Esophagus mucosa (tissue), 1 donor: Measurements from ENCODE around the gene ZAR1. TPM values are rescaled to one million over a fixed set of nuclear protein-coding genes. Genes with fewer than 3 reads are reported as not detected.
"Not testable (repeated sequence)": the region's sequence is repeated elsewhere in the genome, so short reads cannot be mapped to it uniquely, and the experiment has no call there.

ENCODE experiments used
- ATAC-seq: fragments of 200-7000 bp; cut with Tn5 transposase; one replicate; pipeline ENCODE4 v1.9.1; 2020
- total RNA-seq: library from RNA; stranded (reverse); gene quantifications from one replicate; pipeline ENCODE4 v1.2.4, GENCODE V29; 2023
- donor health status: DM: yes; HTN: yes; CAD: no.

ZAR1 gene, protein sequence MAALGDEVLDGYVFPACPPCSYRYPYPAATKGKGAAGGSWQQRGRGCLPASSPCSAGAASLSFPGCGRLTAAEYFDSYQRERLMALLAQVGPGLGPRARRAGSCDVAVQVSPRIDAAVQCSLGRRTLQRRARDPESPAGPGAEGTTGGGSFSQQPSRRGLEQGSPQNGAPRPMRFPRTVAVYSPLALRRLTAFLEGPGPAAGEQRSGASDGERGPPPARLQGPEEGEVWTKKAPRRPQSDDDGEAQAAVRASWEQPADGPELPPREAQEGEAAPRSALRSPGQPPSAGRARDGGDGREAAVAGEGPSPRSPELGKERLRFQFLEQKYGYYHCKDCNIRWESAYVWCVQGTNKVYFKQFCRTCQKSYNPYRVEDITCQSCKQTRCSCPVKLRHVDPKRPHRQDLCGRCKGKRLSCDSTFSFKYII
- not detected for total RNA-seq

DNA sequence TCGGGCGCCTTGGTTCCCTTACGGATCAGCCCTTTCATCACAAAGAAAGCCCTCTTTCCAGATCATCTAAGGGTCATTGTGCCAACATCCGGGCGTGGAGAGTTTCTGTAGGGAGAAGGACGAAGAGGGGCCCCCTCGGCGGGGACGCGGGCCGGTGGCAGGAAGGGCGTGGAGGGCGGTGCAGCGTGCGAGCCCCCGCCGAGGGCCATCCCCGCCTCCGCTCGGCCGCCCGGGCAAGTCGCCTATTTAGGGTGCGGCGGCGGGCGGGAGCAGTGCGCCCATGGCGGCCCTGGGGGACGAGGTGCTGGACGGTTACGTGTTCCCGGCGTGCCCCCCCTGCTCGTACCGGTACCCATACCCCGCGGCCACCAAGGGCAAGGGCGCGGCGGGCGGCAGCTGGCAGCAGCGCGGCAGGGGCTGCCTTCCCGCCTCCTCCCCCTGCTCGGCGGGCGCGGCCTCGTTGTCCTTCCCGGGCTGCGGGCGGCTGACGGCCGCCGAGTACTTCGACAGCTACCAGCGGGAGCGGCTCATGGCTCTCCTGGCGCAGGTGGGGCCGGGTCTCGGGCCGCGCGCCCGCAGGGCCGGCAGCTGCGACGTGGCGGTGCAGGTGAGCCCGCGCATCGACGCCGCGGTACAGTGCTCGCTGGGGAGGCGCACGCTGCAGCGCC is at the start of gene ZAR1:
Gene ZAR1, plus strand, starts transcription at position 241 of the 668 bp plus-strand sequence. Its CDS starts 40 bp downstream, at position 281.
- ATAC-seq = peak; percentile 48

DNA sequence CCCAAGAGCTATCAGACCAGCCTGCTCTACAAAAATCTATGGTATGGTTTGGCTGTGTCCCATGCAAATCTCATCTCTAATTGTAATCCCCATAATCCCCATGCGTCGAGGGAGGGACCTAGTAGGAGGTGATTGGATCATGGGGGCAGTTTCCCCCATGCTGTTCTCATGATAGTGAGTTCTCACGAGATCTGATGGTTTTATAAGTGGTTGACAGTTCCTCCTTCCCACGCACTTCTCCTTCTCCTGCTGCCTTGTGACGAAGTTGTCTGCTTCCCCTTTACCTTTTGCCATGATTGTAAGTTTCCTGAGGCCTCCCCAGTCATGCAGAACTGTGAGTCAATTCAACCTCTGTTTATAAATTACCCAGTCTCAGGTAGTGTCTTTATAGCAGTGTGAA is 49.1 kb upstream of the ZAR1 start:
- ATAC-seq = not testable (repeated sequence)

DNA sequence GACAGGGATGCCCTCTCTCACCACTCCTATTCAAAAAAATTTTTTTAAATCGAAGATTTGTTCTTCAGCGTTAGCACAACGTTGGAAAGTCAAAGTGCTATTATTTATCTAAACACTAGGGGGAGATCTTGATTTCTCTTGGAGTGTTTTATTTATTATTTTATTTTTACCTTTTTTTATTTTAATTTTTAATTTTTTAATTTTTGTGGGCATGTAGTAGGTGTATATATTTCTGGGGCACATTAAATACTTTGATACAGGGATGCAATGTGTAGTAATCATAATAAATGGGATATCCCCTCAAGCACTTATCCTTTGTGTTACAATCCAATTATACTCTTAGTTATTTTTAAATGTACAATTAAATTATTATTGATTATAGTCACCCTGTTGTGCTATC is 44.3 kb upstream of the ZAR1 start:
- no peak for ATAC-seq

DNA sequence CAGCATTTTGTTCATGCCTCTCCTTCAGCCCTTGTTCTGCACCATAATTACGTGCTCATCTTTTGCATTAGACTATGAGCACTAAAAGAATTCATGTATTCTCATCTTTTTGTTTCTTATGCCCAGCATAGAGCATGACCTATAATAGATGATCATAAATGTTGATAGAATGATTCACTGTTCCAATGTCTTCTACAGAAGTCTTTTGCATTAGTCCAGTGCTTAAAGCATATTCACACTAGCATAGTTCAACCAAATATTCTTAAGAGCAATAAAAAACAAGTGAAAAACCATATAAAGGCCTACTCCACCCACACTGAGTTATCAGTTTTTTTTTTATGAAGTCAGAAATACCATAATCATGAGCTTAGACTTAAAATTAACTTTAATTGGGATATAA is 43.4 kb upstream of the ZAR1 start:
- no peak for ATAC-seq

DNA sequence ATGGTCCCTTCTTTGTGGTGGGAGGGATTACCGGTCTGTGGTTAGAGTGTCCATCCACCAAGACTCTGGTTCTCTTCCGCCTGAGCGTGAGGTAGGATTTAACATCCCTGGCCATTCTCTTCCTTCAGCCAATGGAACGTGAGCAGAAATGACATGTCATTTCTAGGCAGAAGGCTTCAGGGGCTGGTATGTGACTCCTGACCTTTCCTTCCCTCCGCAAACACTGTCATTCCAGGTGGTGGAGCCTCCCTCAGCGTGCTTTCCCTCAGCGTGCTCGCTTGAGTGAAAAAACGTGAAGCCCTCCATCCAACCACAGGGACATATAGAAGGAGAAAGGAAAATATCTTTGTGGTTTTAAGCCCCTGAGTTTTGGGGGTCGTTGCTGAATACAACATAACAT is 40.9 kb upstream of the ZAR1 start:
- no peak for ATAC-seq

DNA sequence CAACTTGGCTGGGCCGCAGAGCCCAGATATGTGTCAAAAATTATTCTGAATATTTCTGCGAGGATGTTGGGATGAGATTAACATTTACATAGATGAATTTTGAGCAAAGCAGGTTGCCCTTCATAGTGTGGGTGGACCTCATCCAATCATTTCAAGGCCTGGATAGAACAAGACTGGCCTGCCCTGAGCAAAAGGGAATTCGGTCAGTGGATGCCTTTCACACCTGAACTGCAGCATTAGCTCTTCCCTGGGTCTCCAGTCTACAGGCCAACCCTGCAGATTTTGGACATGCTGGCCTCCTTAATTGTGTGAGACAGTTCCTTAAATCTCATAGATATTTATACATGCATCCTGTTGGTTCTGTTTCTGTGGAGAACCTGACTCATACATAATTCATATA is 39.3 kb upstream of the ZAR1 start:
- ATAC-seq = no peak

DNA sequence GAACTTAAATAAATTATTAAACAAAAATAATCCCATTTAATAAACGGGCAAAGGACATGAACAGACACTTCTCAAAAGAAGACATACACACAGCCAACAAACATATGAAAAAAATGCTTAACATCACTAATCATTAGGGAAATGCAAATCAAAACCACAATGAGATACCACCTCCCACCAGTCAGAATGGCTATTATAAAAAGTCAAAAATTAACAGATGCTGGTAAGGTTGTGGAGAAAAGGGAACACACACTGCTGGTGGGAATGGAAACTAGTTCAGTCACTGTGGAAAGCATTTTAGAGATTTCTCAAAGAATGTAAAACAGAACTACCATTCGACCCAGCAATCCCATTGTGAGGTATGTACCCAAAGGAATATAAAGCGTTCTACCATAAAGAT is 38.4 kb upstream of the ZAR1 start:
- not testable (repeated sequence) for ATAC-seq

DNA sequence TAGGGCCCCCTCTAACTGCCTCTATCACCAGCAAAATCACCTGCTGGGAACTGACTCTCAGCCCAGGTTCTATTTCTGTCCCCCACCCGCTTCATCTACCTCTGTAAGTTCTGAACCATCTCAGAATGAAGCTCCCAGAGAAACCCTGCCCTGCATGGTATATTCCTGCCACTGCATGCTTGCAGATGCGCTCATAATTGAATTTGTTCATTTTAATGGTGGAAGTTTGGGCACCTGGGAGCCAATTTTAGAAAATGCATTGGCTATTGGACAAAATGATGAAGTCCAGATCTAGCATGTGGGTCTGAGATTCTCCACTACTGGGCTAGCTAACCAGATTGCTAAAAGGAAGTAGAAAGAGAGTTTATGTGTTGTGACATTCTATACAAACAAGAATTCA is 35.5 kb upstream of the ZAR1 start:
- no peak for ATAC-seq

DNA sequence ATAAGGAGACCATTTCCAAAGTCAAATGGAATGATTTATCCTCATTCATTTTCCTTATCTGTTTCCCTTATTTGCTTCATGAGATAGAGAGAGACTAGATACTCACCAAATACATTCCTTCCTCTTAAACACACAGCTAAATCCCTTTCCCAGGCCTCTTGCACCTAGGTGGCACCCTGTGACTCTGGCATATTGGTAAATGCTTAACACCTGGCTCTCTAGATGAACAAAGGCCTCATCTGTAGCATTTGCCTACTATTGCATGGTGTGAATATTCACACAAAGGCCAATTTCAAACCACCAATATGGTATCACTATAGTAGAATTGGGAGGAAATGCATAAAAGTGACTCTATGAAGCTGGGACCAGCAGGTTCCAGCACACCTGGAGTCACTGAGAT is 29.1 kb upstream of the ZAR1 start:
- ATAC-seq = no peak

DNA sequence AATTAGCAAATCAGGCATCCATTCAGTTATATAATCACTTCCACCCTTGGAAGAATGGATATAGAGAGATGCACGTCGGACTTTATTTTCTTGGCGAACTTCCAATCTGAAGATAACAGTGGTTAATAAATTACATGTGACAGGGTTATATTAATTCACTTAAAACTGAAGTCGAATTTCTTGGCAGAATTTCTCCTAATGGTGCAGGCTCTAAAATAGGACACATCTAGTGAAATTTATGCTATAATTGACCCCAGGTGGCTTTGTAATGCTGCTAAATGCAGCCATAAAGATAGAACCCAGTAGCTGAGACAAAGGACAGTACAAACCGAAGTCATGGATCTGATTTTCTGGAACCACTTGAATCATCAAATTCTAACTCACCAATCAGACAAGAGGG is 27.7 kb upstream of the ZAR1 start:
- no peak for ATAC-seq

DNA sequence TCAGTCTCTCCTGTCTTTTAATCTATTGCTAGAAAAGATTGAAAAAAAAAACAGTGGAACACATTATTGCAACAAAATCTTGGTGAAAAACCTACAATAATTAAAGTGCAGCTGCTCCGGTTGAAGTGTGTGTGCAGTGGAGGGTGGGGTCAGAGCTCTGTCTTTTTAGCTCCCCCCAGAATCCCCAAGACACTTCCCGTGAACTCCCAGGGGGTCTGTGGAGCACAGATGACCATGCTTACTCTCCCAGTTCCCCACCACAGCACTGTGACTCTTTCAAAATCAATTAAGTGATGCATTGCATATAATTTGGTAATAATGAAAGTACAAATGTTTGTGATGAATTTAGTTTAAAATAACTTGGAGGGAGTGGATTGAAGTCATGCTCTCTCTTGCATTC is 22.6 kb upstream of the ZAR1 start:
- no peak for ATAC-seq

DNA sequence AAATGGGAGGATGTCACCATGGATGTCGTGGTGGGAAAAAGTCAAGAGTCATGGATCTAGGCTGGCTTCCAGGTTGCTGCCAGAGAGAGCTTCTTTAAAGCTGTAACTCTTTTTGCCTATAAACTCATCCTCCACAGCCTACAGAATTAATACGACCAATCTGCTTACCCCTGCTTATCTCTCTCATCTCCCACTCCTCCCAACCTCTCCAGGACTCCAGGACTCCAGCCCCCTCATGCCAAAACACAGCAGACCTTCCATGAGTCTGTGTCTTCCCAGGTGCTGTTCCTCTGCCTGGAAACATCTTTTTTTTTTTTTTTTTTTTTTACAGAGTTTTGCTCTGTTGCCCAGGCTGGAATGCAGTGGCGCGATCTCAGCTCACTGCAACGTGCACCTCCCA is 22.2 kb upstream of the ZAR1 start:
- ATAC-seq = no peak

DNA sequence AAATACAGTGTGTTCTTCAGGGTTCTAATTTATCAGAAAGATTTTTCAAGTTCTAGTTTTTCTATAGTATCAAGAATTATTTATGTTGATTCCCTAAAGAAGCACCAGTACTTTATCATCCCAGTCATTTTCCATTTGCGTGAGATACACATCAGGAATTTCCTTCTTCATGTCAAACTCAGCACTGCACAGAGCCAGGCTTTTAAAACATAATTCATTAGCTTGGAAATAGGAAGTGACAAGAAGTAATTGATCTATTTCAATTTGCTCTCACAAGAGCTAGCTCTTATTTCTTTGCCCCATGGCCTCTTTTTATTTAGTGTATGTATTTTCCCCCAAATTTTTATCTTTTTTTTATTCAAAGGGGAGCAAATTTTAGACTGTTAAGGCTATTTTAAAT is 19.9 kb upstream of the ZAR1 start:
- ATAC-seq = no peak

DNA sequence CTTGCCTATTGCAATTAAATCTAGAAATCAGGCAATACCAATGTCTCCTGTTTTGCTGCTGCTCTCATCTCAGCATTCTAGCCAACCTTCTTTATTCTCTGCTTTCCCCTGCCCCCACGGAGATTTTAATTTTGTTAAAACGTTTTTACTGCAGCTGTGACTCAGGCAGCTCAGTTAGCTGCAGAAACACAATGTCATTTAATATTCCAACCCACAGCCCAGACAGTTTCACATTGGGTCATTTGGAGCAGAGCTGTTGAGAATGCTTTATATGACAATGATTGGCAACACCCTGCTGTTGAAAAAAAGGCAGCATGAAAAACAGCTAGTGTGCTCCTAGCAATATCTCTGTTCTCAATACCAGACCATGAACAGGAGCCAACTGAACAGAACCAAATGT is 19.5 kb upstream of the ZAR1 start:
- no peak for ATAC-seq

DNA sequence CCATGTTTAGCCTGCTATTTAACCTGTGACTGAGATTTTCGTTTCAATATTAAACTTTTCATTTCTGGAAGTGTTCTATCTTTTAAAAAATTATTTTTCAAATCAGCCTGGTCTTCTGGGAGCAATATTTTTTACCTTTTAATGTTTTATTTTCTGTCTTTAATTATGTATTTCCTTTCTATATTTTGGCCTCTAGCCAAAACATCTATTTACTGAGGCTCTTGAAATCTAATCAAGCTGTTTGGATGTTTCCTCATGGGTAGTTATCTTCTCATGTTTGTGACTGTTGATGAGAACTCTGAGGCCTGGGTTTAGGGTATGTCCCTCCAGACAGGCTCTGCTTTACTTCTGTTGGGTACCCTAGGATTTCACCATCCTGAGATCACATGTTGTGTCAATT is 17.3 kb upstream of the ZAR1 start:
- no peak for ATAC-seq

DNA sequence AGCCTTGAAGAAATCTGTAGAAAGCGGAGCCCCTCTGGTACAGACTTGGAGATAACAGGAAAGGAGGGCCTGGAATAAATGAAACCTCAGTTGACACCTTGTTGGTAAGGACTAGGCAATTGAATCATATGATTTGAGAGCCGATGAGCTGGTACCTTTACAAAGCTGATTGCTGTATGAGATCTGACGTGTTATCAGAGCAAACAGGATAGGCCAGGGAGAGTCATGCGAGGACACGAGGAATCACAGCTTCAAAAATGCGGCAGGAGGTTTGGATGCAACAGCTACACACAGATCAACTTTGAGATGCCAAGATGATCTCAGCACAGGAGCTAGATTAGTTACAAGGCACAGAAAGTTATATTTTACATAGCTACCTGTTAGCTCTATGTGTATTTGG is 14.3 kb upstream of the ZAR1 start:
- no peak for ATAC-seq

DNA sequence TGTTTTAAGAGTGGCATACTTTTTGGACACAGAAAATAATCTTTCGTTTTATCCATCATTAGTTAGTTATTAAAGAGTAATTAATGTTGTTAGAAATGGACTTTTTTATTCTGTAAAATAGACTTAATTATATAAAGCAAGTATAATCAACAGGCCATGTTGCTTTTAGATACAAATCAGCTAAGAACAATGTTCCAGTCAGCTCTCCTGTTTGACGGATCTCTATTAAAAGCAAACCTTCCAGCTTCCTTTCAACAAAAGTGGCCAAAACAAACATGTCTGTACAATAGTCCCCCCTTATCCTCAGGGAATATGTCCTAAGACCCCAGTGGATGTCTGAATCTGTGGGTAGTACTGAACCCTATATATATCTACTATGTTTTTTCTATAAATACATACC is 11.8 kb upstream of the ZAR1 start:
- no peak for ATAC-seq

DNA sequence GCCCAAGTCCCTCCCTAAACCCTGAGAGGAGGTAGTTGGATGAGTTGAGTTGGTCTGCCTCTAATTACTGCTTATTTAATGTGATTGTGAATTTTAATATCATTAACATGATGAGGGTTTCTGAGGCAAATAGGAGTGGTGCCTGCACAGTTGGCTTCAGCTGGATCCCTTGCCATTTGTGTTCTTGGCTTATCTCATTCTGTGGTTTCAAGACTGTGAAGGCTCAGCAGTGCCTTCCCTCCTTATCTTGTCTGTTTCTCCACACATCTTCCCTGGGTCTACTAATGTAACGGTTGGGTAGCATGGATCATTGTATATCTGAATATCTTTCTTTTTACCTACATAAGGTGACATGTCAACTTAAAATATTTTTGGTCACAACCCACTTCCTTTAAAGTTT is 8.5 kb upstream of the ZAR1 start:
- no peak for ATAC-seq

DNA sequence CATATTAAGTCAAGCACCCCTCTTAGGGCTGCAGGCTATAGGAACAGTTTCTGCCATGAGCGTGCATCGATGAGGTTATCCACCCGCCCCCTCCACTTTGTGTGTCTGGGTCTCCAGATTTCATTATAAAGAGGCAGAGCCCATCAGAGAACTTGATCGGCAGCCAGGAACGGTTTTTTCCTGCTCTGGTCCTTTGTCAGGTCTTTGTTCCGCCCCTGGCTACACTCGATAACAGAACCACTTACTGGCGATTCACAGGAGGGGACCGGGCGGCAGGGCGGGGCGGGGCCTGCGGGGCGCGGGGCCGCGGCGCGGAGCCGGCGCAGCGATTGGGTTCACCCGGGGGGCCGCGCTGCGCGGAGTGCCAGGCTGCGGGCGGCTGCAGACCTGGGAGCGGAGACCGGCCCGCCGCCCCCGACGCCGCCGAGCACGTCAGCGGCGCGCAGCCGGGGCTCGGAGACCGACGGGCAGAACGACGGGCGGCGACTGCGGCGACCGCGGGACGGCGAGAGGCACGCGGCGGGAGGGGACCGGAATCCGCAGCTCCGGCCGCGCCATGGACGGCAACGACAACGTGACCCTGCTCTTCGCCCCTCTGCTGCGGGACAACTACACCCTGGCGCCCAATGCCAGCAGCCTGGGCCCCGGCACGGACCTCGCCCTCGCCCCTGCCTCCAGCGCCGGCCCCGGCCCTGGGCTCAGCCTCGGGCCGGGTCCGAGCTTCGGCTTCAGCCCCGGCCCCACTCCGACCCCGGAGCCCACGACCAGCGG is 6.9 kb upstream of the ZAR1 start, which contains the start of gene SLC10A4:
Gene SLC10A4, plus strand, starts transcription at position 338 of the 771 bp plus-strand sequence. Its CDS starts 219 bp downstream, at position 557.
- ATAC-seq = no peak

DNA sequence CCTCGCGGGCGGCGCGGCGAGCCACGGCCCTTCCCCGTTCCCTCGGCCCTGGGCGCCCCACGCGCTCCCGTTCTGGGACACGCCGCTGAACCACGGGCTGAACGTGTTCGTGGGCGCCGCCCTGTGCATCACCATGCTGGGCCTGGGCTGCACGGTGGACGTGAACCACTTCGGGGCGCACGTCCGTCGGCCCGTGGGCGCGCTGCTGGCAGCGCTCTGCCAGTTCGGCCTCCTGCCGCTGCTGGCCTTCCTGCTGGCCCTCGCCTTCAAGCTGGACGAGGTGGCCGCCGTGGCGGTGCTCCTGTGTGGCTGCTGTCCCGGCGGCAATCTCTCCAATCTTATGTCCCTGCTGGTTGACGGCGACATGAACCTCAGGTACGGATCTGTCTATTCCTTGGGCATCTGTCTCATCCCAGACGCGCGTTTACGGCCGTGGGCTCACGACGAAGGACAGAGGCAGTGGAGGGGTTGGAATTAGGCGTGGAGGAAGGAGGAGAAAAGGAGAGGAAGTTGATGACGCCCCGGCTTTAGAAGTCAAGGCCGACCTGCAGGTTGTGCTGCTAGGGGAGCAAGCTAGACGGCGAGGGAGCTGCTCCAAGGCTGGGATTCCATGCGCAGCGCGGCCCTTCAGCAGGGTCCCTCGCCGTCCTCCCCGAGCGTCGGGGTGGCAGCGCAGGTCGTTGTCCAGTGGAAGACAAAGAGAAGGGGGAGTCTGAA is 6.1 kb upstream of the ZAR1 start:
- peak; percentile 55 for ATAC-seq

DNA sequence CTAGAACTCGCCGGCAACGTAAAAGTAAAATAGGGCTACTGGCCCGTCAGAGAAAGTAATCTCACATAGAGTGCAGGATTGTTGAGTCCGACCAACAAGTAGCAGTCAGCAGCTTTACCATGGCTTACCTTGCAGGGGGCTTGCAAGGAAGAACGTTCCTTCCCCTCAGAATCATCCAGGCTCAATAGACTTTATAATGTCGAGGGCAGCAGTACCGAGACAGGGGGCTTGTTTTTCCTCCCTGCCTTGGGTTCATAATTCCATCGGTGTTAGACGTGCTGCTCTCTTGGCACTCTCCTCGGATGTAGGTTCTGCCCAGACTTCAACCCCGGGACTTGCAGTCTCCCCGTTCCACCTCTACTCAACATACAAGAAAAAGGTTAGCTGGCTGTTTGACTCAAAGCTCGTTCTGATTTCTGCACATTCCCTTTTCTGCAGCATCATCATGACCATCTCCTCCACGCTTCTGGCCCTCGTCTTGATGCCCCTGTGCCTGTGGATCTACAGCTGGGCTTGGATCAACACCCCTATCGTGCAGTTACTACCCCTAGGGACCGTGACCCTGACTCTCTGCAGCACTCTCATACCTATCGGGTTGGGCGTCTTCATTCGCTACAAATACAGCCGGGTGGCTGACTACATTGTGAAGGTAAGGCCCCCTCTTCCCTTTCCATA is 5.4 kb upstream of the ZAR1 start:
- ATAC-seq = no peak

DNA sequence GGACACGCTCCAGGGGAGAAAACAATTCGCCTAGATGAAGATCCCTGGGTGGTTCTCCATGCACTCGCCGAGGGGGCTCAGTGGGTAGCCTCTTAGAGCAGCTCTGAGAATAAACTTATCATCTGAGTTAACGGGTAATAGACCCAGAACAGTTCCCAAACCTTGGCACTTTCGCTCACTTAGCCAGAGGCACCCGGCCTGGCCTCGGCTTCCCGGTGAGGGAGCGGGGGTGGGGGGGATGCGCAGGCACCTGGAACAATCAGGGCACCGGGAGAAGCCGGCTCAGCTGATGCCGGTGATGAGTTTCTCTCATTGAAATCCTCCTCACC is 405 bp upstream of the ZAR1 start:
- no peak for ATAC-seq
